ENCODE measurements around the gene SERPINB2. TPM values are rescaled to one million over a fixed set of nuclear protein-coding genes. Genes with fewer than 3 reads are reported as not detected.
"Not testable (repeated sequence)": the region's sequence is repeated elsewhere in the genome, so short reads cannot be mapped to it uniquely, and the experiment has no call there.

The SERPINB2 gene
- total RNA-seq, 2 experiments from 2014 or later = not detected

DNA sequence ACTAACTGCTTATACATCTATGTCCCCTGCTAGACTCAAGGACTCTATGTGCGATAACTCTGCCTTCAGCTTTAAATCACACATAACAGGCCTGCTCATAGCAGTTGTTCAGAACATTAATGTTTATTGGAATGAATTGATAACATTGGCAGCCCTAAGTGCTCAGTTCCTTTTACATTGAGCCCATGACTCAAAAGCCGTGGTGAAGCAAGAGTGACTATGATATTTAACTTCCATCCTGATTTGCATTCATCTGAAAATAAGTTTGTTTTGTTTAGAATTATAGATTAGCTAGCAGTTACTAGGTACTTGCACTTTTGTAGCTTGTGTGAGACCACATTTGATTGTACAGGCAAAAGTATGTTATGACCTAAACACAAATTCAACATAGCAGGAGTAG, 34.5 kb downstream of the SERPINB2 start:
- POLR2A ChIA-PET = no interaction called here
- H3K27me3 Mint-ChIP-seq = peaks cover 29% of the 10 kb centered on the region
- CTCF ChIA-PET = interaction anchor here (1.0 to 2.5 kb wide), 3 partner anchors 14 to 416 kb away, joined by 3 to 9 read pairs (median 5); no protein-coding TSS in a partner anchor
- ATAC-seq (no peak), DNase-seq (no peak)
- H3K4me3 Mint-ChIP-seq = no peak overlapping the region
- no peaks in the 10 kb centered on the region for H3K9me3 Mint-ChIP-seq
- TF ChIP-seq, protein P1, sequence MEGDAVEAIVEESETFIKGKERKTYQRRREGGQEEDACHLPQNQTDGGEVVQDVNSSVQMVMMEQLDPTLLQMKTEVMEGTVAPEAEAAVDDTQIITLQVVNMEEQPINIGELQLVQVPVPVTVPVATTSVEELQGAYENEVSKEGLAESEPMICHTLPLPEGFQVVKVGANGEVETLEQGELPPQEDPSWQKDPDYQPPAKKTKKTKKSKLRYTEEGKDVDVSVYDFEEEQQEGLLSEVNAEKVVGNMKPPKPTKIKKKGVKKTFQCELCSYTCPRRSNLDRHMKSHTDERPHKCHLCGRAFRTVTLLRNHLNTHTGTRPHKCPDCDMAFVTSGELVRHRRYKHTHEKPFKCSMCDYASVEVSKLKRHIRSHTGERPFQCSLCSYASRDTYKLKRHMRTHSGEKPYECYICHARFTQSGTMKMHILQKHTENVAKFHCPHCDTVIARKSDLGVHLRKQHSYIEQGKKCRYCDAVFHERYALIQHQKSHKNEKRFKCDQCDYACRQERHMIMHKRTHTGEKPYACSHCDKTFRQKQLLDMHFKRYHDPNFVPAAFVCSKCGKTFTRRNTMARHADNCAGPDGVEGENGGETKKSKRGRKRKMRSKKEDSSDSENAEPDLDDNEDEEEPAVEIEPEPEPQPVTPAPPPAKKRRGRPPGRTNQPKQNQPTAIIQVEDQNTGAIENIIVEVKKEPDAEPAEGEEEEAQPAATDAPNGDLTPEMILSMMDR (IDR thresholded peaks at IDR 0.05) = no peak
- intact Hi-C loops (cut with micrococcal nuclease) = no loop called here
- H3K27ac Mint-ChIP-seq = no peak overlapping the region
- no peaks in the 10 kb centered on the region for H3K36me3 Mint-ChIP-seq (ENCODE audit: low read depth)
- H3K4me1 Mint-ChIP-seq (ENCODE audit: low read depth) = no peaks in the 10 kb centered on the region

DNA sequence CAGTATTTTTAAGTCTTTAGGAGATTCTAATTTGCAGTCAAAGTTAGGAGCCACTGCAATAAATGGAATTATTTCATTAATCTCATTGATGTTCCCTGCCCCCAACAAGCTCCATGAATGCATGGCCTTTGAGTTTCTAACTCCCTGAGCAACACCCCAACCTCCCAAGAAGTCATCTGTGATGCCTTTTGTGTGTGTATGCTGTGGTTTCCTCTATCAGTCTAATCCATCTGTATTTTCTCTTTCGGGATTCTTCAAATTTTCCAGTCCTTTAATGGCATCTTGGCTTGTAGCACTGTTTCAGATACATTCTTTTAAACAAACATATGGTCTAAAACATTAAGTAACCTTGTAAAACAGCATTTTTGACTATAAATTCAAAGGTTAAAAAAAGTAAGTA, 37.0 kb downstream of the SERPINB2 start:
- TF ChIP-seq, protein P1 (IDR thresholded peaks at IDR 0.05) = no peak
- Mint-ChIP-seq H3K4me1 (ENCODE audit: low read depth) (no peaks in the 10 kb centered on the region), H3K36me3 (ENCODE audit: low read depth) (no peaks in the 10 kb centered on the region), H3K4me3 (no peak overlapping the region), H3K27ac (no peak overlapping the region), H3K9me3 (no peaks in the 10 kb centered on the region), H3K27me3 (peaks cover 25% of the 10 kb centered on the region)
- ChIA-PET POLR2A (no interaction called here), CTCF (interaction anchor here (1.3 to 1.4 kb wide), 2 partner anchors 16 to 39 kb away, joined by 3 read pairs; no protein-coding TSS in a partner anchor)
- no peak for ATAC-seq
- intact Hi-C loops (cut with micrococcal nuclease) = no loop called here
- no peak for DNase-seq

DNA sequence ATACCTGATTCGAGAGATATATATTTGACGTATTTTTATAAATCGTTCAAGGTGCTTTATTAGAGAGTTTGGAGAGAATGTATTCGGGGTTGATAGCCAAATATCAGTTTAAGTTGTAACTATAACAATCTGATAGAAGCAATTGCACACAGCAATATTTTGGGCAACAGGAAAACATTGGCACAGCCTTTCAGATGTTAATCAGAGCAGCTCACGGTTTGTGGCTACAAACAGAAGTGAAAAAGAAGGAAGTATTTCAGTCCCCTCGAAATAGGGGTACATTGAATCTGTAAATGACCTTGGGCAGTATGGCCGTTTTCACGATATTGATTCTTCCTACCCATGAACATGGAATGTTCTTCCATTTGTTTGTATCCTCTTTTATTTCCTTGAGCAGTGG, 40.8 kb downstream of the SERPINB2 start:
- Mint-ChIP-seq H3K9me3 (no peaks in the 10 kb centered on the region), H3K36me3 (ENCODE audit: low read depth) (no peaks in the 10 kb centered on the region), H3K27me3 (peaks cover 13% of the 10 kb centered on the region), H3K4me3 (no peak overlapping the region), H3K27ac (no peak overlapping the region), H3K4me1 (ENCODE audit: low read depth) (no peaks in the 10 kb centered on the region)
- ATAC-seq = no peak
- intact Hi-C loops (cut with micrococcal nuclease) = no loop called here
- no peak for DNase-seq
- CTCF ChIA-PET = no interaction called here
- POLR2A ChIA-PET = no interaction called here
- TF ChIP-seq, protein P1 (IDR thresholded peaks at IDR 0.05) = no peak

DNA sequence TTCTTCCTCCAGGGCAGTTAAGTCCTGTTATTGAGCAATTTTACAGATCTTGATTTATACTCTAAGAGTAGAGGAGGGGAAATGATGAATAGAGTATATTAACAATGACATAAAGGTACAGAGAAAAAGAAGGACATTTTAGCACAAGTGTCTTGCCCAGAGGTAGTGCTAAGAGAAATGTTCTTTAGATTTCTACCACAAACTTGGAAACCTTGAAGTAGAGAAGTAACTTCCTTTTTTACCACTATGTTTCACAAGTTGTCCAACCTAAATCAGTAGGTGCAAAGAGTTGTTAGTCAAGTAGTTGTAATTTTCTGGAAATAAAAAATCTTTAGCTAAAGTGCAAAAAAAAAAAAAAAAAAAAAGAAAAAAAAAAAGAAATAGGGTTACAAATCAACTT, 41.9 kb downstream of the SERPINB2 start:
- H3K27me3 Mint-ChIP-seq; DNase-seq; H3K36me3 Mint-ChIP-seq (ENCODE audit: low read depth); H3K4me1 Mint-ChIP-seq (ENCODE audit: low read depth); CTCF ChIA-PET; H3K4me3 Mint-ChIP-seq; POLR2A ChIA-PET; ATAC-seq; H3K27ac Mint-ChIP-seq; H3K9me3 Mint-ChIP-seq; intact Hi-C loops (cut with micrococcal nuclease): not testable (repeated sequence)

- H3K36me3 Mint-ChIP-seq (ENCODE audit: low read depth) = no peaks in the 10 kb centered on the region
- intact Hi-C loops (cut with micrococcal nuclease) = no loop called here
- DNase-seq (no peak), ATAC-seq (no peak)
- TF ChIP-seq, protein P1 (IDR thresholded peaks at IDR 0.05) = no peak
- peaks cover 14% of the 10 kb centered on the region for H3K27me3 Mint-ChIP-seq
- ChIA-PET POLR2A (no interaction called here), CTCF (interaction anchor here (1.1 kb wide), 1 partner anchor 413 kb away, joined by 3 read pairs; no protein-coding TSS in a partner anchor)
- no peaks in the 10 kb centered on the region for H3K9me3 Mint-ChIP-seq
- no peak overlapping the region for H3K4me3 Mint-ChIP-seq
- H3K4me1 Mint-ChIP-seq (ENCODE audit: low read depth) = no peaks in the 10 kb centered on the region
- H3K27ac Mint-ChIP-seq = no peak overlapping the region
Observed at GRCh38 chr18:63930773-63931354, 43.4 kb downstream of the SERPINB2 start.

All from activated CD8-positive, alpha-beta T cell treated with anti-CD3 and anti-CD28 coated beads for 36 hours (primary cell).